Smooth muscle cell (in vitro differentiated cells): ENCODE results near the gene ITGAX. TPM values are rescaled to one million over a fixed set of nuclear protein-coding genes. Genes with fewer than 3 reads are reported as not detected.

Experiments used
- DNase-seq: peaks from one replicate; lab custom pipeline; 2025; ENCODE audit not compliant: unreplicated experiment; lab: John Stamatoyannopoulos, UW
- H2AFZ ChIP-seq: fragments of 200-600 bp; sonication (generic); 2 replicates; pipeline ENCODE4 v1.6.0; 2016; ENCODE audit warnings: antibody characterized with exemption, low read depth, mild to moderate bottlenecking
- H3F3A ChIP-seq: fragments of 200-600 bp; sonication (generic); 2 replicates; pipeline ENCODE4 v1.6.0; 2017; ENCODE audit warnings: antibody characterized with exemption, low read depth
- H3K27ac ChIP-seq: fragments of 200-600 bp; sonication (generic); 2 replicates; pipeline ENCODE4 v1.5.1; 2016; ENCODE audit warnings: low read depth, mild to moderate bottlenecking
- H3K27me3 ChIP-seq: fragments of 200-600 bp; sonication (generic); 2 replicates; pipeline ENCODE4 v1.6.1; 2016; ENCODE audit warnings: low read depth, mild to moderate bottlenecking
- H3K36me3 ChIP-seq: fragments of 200-600 bp; sonication (generic); 2 replicates; pipeline ENCODE4 v1.5.1; 2016; ENCODE audit warnings: low read depth
- H3K4me1 ChIP-seq: fragments of 200-600 bp; sonication (generic); 2 replicates; pipeline ENCODE4 v1.5.1; 2016; ENCODE audit warnings: low read depth
- H3K4me2 ChIP-seq: fragments of 200-600 bp; sonication (generic); 2 replicates; pipeline ENCODE4 v1.6.0; 2016; ENCODE audit warnings: mild to moderate bottlenecking
- H3K4me3 ChIP-seq: fragments of 200-600 bp; sonication (generic); 2 replicates; pipeline ENCODE4 v1.5.1; 2016; ENCODE audit warnings: mild to moderate bottlenecking
- H3K79me2 ChIP-seq: fragments of 200-600 bp; sonication (generic); 2 replicates; pipeline ENCODE4 v1.6.0; 2016; ENCODE audit warnings: low read depth, mild to moderate bottlenecking
- H3K9ac ChIP-seq: fragments of 200-600 bp; sonication (generic); 2 replicates; pipeline ENCODE4 v1.6.0; 2016; ENCODE audit warnings: low read depth
- H3K9me3 ChIP-seq: fragments of 200-600 bp; sonication (generic); replicated peaks from 2 replicates; pipeline ENCODE4 v1.5.1; 2016; ENCODE audit warnings: low read depth
- H4K20me1 ChIP-seq: fragments of 200-600 bp; sonication (generic); 2 replicates; pipeline ENCODE4 v1.6.0; 2016; ENCODE audit warnings: low read depth
- CTCF ChIP-seq: fragments of 200-600 bp; sonication (generic); IDR thresholded peaks from 2 replicates; pipeline ENCODE4 v1.5.1; 2017; ENCODE audit warnings: borderline replicate concordance, mild to moderate bottlenecking, antibody characterized with exemption; ENCODE audit not compliant: insufficient read depth, poor library complexity, severe bottlenecking
- WGBS: methylation state at CpG from one replicate; pipeline ENCODE4 v1.1.7; 2016; ENCODE audit warnings: low lambda C conversion rate; 5-methylcytosine and 5-hydroxymethylcytosine counted together
- polyA plus RNA-seq: library from polyadenylated mRNA; unstranded; fragments of >200 nt; fragmentation: Nextera tagmentation; extraction: Ambion mirVana; gene quantifications from 2 replicates; pipeline ENCODE4 v1.2.1, GENCODE V29; 2016
- total RNA-seq: library from RNA; depleted of rRNA; stranded (reverse); fragments of >200 nt; gene quantifications from 2 replicates; pipeline ENCODE4 v1.2.3, GENCODE V29; 2014

The ITGAX gene
- total and polyA plus RNA-seq, 2 experiments from 2014 or later, result 0.31 TPM; not detected in 1

GRCh38 chr16:31409433-31409832 is 54.5 kb downstream of the ITGAX start:
- no peaks in the 10 kb centered on the region for H4K20me1 ChIP-seq
- no peak overlapping the region for H3K27ac ChIP-seq
- no peak for TF ChIP-seq CTCF
- DNase-seq, result no peak
- H3K4me1 ChIP-seq, result no peaks in the 10 kb centered on the region
- no peak overlapping the region for H3K4me3 ChIP-seq
- H3K36me3 ChIP-seq, result no peaks in the 10 kb centered on the region
- no peaks in the 10 kb centered on the region for H3K79me2 ChIP-seq
- H3K27me3 ChIP-seq, result peaks cover 6% of the 10 kb centered on the region
- no peaks in the 10 kb centered on the region for H3K9me3 ChIP-seq
- no peaks in the 10 kb centered on the region for H3F3A ChIP-seq
- no peak overlapping the region for H2AFZ ChIP-seq
- WGBS, result 40% methylated on average over 3 of the region's 3 CpGs
- H3K4me2 ChIP-seq, result no peak overlapping the region
- H3K9ac ChIP-seq, result no peak overlapping the region

- no peak for TF ChIP-seq CTCF
- H3F3A ChIP-seq, result no peaks in the 10 kb centered on the region
- no peak overlapping the region for H3K9ac ChIP-seq
- DNase-seq, result no peak
- no peaks in the 10 kb centered on the region for H3K9me3 ChIP-seq
- H3K27ac ChIP-seq, result no peak overlapping the region
- no peaks in the 10 kb centered on the region for H4K20me1 ChIP-seq
- 90% methylated on average over 9 of the region's 9 CpGs for WGBS
- no peak overlapping the region for H2AFZ ChIP-seq
- H3K36me3 ChIP-seq, result no peaks in the 10 kb centered on the region
- H3K4me2 ChIP-seq, result no peak overlapping the region
- H3K27me3 ChIP-seq, result peaks cover 6% of the 10 kb centered on the region
- no peaks in the 10 kb centered on the region for H3K79me2 ChIP-seq
- H3K4me3 ChIP-seq, result no peak overlapping the region
- no peaks in the 10 kb centered on the region for H3K4me1 ChIP-seq
Observed at GRCh38 chr16:31410082-31410481, 55.1 kb downstream of the ITGAX start.

- Histone ChIP-seq H3K36me3 (no peaks in the 10 kb centered on the region), H3F3A (no peaks in the 10 kb centered on the region), H3K9me3 (no peaks in the 10 kb centered on the region), H3K4me3 (no peak overlapping the region), H3K79me2 (no peaks in the 10 kb centered on the region), H3K9ac (no peak overlapping the region), H4K20me1 (no peaks in the 10 kb centered on the region), H2AFZ (no peak overlapping the region), H3K4me2 (no peak overlapping the region), H3K4me1 (no peaks in the 10 kb centered on the region), H3K27me3 (peaks cover 6% of the 10 kb centered on the region), H3K27ac (no peak overlapping the region)
- no peak for TF ChIP-seq CTCF
- DNase-seq, result no peak
- 87% methylated on average over 22 of the region's 22 CpGs for WGBS
Observed at GRCh38 chr16:31411024-31411844, 56.3 kb downstream of the ITGAX start.

- Histone ChIP-seq H4K20me1 (no peaks in the 10 kb centered on the region), H3F3A (no peaks in the 10 kb centered on the region), H3K27ac (no peak overlapping the region), H3K9me3 (no peaks in the 10 kb centered on the region), H3K27me3 (peaks cover 6% of the 10 kb centered on the region), H3K4me2 (no peak overlapping the region), H2AFZ (no peak overlapping the region), H3K4me1 (no peaks in the 10 kb centered on the region), H3K9ac (no peak overlapping the region), H3K79me2 (no peaks in the 10 kb centered on the region), H3K4me3 (no peak overlapping the region), H3K36me3 (no peaks in the 10 kb centered on the region)
- no peak for DNase-seq
- 88% methylated on average over 10 of the region's 10 CpGs for WGBS
- no peak for TF ChIP-seq CTCF
Observed at GRCh38 chr16:31412750-31413149, 57.8 kb downstream of the ITGAX start.
